Cardiac fibroblast (primary cell): ENCODE results near the gene DUSP28.

Experiments
- DNase-seq, 2 donors: peaks; one replicate each; pipeline versions ENCODE4 v3.0.0 to v3.0.0-alpha.2; 2010; ENCODE audit warnings: low read depth in 2 of 2
- H3K4me3 ChIP-seq, 2 donors: replicated peaks in 1 of 2; 1 replicate in 1 of 2; 2 replicates in 1 of 2; pipeline ENCODE4 v1.5.1; 2011; ENCODE audit warnings: low read depth in 2 of 2, low read length in 2 of 2, mild to moderate bottlenecking in 2 of 2, moderate library complexity in 1 of 2
- TF ChIP-seq, protein P1 (sequence below): IDR thresholded peaks from one replicate; pipeline ENCODE4 v1.5.1; 2011; ENCODE audit warnings: low read depth, mild to moderate bottlenecking, low read length, inconsistent platforms

The DUSP28 gene

DNA sequence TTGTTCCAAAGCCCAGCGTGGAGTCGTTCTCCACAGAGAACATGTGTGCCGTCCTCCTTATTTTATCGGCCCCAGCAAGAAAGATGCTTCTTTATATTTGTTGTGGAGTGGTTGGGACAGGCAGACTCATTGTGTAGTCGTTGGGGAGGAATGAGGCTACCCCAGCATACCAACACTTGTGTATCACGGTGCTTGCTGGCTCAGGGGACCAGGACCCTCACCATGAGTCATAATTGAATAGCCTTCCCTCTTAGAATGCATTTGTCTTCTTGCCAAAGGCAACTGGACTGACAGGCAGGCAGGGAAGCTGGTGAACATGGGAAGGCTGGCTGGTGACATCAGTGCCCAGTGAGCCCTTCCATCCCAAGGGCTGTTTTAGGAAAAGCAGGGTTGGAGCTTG lies 31.1 kb downstream of the DUSP28 start:
- no peak overlapping the region for H3K4me3 ChIP-seq
- TF ChIP-seq, protein P1, sequence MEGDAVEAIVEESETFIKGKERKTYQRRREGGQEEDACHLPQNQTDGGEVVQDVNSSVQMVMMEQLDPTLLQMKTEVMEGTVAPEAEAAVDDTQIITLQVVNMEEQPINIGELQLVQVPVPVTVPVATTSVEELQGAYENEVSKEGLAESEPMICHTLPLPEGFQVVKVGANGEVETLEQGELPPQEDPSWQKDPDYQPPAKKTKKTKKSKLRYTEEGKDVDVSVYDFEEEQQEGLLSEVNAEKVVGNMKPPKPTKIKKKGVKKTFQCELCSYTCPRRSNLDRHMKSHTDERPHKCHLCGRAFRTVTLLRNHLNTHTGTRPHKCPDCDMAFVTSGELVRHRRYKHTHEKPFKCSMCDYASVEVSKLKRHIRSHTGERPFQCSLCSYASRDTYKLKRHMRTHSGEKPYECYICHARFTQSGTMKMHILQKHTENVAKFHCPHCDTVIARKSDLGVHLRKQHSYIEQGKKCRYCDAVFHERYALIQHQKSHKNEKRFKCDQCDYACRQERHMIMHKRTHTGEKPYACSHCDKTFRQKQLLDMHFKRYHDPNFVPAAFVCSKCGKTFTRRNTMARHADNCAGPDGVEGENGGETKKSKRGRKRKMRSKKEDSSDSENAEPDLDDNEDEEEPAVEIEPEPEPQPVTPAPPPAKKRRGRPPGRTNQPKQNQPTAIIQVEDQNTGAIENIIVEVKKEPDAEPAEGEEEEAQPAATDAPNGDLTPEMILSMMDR = no peak
- no peak for DNase-seq

DNA sequence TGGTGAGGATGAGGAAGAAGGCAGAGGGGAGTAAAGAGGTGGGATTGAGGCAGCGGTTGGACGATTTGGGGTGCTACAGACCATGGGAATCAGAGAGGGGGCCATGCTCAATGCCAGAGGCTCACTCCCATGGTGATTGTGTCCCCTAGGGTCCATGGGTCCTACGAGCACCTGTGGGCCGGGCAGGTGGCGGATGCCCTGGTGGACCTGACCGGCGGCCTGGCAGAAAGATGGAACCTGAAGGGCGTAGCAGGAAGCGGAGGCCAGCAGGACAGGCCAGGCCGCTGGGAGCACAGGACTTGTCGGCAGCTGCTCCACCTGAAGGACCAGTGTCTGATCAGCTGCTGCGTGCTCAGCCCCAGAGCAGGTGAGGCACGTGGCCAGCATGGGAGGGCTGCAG lies 31.6 kb downstream of the DUSP28 start:
- TF ChIP-seq, protein P1 = no peak
- DNase-seq = no peak
- H3K4me3 ChIP-seq = no peak overlapping the region

DNA sequence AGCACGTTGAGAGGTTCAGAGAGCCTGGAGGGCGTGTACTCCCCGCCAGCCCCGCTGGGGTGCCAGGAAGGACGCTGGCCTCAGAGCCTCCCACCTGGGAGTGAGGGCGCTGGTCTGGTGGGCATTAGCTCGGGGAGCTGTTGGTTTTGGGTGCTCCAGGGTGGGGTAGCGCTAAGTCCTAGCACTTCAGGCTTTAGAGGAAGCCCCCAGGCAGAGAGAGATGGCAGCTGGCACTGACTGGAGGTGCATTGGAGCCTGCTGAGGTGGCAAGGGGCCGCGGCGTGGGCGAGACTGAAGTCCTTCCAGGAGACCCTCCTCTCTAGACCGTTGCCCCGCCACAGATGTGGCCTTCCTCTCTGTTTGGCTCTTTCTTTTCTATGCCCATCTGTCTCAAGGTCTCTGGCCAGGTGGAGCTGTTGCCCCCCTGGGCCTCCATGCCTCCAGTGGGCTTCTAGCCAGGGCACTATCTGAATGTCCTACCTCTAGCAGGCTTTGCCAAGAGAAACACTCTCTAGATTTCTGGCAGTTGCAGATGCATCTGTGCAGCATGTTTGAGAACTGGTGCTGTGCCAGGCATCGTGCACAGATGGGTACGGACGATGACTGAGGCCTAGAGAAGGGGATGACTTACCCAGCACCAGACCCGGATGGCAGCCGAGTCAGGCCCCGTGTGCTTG lies 33.0 kb downstream of the DUSP28 start:
- TF ChIP-seq, protein P1 = no peak
- no peak overlapping the region for H3K4me3 ChIP-seq
- DNase-seq = no peak

DNA sequence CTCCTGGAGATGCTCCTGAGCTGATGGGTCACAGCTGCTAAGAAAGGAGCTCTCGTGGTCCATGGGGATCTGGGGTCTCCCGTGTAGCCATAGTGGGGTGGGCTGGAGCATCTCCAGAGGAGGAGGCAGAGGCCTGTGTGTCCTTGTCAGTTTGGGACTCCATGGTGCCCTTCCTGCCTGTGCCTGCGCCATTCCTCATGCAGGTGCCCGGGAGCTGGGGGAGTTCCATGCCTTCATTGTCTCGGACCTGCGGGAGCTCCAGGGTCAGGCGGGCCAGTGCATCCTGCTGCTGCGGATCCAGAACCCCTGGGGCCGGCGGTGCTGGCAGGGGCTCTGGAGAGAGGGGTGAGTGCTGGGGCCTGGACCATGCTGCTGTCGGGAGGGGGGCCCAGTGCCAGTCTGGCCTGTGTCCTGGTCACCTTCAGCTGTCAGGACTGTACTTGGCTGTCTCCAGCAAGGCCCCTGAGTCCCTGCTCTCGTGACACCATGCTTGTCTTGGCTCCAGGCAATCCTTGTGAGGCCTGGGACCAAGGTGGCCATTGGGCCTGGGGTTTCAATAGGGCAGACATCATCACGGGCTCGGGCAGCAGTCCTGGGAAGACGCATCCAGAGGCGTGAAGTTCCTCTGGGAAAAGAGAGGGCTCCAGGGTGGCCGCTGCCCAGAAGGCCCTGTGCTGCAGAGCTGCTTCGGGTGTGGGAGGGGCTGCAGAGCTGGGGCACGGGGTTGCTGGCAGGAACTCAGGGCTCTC lies 33.7 kb downstream of the DUSP28 start:
- no peak for DNase-seq
- TF ChIP-seq, protein P1 = no peak
- no peak overlapping the region for H3K4me3 ChIP-seq

DNA sequence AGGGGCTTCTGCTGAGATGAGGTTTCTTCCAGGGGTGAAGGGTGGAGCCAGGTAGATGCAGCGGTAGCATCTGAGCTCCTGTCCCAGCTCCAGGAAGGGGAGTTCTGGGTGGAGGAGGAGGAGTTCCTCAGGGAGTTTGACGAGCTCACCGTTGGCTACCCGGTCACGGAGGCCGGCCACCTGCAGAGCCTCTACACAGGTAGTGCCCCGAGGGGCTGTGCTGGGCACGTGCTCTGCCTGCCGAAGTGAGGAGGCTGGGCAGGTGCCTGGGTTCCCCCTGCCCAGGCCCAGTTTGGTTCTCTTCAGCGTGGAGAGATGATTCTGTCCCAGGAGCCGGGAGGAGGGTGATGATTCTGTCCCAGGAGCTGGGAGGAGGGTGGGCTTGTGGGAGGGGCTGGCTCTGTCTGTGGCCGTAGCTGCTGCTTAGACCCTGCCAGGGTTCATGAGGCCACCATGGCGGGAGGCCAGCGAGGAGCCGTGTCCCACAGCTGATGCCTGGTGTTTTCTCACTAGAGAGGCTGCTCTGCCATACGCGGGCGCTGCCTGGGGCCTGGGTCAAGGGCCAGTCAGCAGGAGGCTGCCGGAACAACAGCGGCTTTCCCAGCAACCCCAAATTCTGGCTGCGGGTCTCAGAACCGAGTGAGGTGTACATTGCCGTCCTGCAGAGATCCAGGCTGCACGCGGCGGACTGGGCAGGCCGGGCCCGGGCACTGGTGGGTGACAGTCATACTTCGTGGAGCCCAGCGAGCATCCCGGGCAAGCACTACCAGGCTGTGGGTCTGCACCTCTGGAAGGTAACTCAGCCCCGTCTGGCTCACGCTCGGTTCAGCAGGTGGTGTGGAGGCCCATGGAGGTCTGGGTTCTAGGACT lies 34.6 kb downstream of the DUSP28 start:
- no peak overlapping the region for H3K4me3 ChIP-seq
- no peak for DNase-seq
- TF ChIP-seq, protein P1 = no peak

DNA sequence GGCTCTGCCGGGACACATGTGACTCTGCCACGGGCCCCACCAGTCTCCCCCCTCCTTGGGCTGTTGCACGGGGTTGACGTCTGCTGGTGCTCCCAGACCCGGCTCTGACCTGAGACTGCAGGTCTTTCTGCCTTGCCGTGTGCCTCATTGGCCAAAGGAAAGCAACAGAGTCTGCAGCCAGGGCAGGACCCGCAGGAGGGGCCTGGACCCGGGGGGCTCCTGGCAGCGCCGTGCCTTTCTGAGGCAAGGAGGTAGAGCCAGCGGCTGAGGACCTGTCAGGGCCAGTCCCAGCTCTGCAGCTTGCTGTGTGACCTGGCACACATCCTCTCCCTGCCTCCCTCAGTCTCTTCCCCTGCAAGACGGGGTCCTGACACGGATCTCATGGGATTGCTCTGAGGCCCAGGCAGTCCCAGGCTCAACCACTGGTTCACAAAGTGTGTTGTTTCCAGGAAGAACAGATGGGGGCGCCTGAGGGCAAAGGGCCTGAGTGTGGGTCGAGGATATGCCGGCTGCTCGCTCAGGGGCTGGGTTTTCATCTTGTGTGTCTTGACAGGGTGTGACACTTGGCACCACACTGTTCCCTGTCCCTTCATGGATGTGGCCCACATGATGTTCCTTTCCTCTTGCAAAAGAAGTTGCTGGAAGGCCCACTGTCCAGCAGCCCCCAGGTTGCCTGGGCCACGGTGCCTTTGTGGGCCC lies 35.4 kb downstream of the DUSP28 start:
- no peak overlapping the region for H3K4me3 ChIP-seq
- TF ChIP-seq, protein P1 = peak; percentile 38
- DNase-seq = peak in 1 of 2 donors; percentile 10
